ENCODE measurements around the gene C10orf105.

GRCh38 chr10:71712572-71713134, 6.9 kb downstream of the C10orf105 start:
- TF ChIP-seq CTCF (conservative IDR thresholded peaks at IDR 0.05 in 1 of 2, IDR thresholded peaks at IDR 0.05 in 1 of 2; ENCODE audit: low read depth in 1 of 2, low read length in 2 of 2) (no peak), EZH2 (IDR thresholded peaks at IDR 0.05; ENCODE audit: low read length, missing control alignments) (no peak)

All from fibroblast of lung (primary cell).